Mesenteric fat pad (tissue), 1 donor: ENCODE results near the gene GAL3ST1. TPM values are rescaled to one million over a fixed set of nuclear protein-coding genes. Genes with fewer than 3 reads are reported as not detected.
"Not testable (repeated sequence)": the region's sequence is repeated elsewhere in the genome, so short reads cannot be mapped to it uniquely, and the experiment has no call there.

Source experiments
- DNase-seq: peaks from one replicate; pipeline ENCODE4 v3.0.0-alpha.2; 2020; ENCODE audit warnings: low spot score
- long read RNA-seq: library from polyadenylated mRNA; unstranded; transcript quantifications from one replicate; pipeline ENCODE4 v2.0.0, GENCODE V29; 2020
- total RNA-seq: library from RNA; stranded (reverse); fragmentation: NEBNext Ultra II Directional; extraction: Animal tissue kit (Norgen Biotek cat#: 25700); gene quantifications from one replicate; pipeline ENCODE4 v1.2.1, GENCODE V29; 2021
- donor health status: DM: yes; HTN: yes; CAD: no.

The GAL3ST1 gene
- total RNA-seq: not detected
- long read RNA-seq: 0 reads

- no peak for DNase-seq
Observed at GRCh38 chr22:30574095-30574981, at the start of gene GAL3ST1. Gene GAL3ST1, minus strand, starts transcription at chr22:30574665. Its CDS starts 17,273 bp downstream, at chr22:30557392.

DNA sequence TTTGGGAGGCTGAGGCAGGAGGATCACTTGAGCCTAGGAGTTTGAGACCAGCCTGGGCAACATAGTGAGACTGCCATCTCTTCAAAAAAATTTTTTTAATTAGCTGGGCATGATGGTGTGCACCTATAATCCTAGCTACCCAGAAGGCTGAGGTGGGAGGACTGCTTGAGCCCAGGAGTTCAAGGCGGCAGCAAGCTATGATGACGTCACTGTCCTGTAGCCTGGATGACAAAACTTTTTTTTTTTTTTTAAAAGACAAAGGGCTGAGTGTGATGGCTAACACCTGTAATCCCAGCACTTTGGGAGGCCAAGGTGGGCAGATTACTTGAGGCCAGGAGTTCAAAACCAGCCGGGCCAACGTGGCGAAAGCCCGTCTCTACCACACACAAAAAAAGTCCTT lies 45.4 kb upstream of the GAL3ST1 start:
- not testable (repeated sequence) for DNase-seq

GRCh38 chr22:30617819-30618218 lies 43.4 kb upstream of the GAL3ST1 start:
- no peak for DNase-seq

- no peak for DNase-seq
Observed at GRCh38 chr22:30615543-30615954, 41.1 kb upstream of the GAL3ST1 start.

GRCh38 chr22:30614879-30615278 lies 40.4 kb upstream of the GAL3ST1 start:
- no peak for DNase-seq

DNA sequence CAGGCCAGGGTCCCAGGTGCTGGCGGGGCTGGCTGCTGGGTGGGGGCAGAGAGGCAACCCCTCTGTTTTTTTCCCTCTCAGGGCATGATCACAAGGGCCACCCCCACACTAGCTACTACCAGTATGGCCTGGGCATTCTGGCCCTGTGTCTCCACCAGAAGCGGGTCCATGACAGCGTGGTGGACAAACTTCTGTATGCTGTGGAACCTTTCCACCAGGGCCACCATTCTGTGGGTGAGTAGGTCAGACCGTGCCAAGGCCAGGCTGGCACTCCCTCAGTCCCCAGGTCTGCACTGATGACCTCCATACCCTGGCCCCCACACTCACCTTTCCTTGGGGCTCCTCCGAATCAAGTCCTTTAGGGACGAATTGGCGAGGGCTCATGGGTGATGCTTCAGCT lies 39.8 kb upstream of the GAL3ST1 start:
- DNase-seq: no peak

DNA sequence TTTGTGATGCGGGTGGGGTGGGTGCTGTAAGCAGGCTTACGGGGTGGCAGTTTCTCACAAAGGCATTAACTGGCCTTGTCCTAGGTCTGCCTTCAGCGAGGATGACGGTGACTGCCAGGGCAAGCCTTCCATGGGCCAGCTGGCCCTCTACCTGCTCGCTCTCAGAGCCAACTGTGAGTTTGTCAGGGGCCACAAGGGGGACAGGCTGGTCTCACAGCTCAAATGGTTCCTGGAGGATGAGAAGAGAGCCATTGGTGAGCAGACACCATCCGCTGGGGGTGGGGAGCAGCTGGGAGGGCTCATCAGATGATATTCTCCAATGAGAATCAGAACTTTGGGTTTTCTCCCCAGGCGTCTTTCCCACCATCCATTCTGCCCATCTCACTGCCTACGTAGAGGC lies 38.3 kb upstream of the GAL3ST1 start:
- no peak for DNase-seq

GRCh38 chr22:30611197-30611596 lies 36.7 kb upstream of the GAL3ST1 start:
- DNase-seq: no peak

DNA sequence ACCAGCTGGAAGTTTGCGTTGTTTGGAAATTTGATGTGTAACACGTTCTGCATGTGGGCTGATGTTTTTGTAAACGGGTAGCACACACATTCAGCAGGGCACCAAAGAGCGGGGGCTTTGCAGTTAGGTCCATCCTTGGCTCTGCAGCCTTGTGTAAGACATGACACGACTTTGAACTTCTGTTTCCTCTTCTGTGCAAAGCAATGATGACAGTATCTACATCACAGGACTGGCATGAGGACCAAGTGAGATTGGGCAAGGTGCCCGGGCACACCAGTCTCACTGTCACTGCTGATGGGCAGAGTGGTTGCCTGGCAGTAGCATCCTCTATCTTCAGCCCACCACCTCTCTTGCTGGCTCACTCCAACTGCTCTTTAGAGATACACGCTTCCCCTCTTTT lies 35.8 kb upstream of the GAL3ST1 start:
- no peak for DNase-seq

DNA sequence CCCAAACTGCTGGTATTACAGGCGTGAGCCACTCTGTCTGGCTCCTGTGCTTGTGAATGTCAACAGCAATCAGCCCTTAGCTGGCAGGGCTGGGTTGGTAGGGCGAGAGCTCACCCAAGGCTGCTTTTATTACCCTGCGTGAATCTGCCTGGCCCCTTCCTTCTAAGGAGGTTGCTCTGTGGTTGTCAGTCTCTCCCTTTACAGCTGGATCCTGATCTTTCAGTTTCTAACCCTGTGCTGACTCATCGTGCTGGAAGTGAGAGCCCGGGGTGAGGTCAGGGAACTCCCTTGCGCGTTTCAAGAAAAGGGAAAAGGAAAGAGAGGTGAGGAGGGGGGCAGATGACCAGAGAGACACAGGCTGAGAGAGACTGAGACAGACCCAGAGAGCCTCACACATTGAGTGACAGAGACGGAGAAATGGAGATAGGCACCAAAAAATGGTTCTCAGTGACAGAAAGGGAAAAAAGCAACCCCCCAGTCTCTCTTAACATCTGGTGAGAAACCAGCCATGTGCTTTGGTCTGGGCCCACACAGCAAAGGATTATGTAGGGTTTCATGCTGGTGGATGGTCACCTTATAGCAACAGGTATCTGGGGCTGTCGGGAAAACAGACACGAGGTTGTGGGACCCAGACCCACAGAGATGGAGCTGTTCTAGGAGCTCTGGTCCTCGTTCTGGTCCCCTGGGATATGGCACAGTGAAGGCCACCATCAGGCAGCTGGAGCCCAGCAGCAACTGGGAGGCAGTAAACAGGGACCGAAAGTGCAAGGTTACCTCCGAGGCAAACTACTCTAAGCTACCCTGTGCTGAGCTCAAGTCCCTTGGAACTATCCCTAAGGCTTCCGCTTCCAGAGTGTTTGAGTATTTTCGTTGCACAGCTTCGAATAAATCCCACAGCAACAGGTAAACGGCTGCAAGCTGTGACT lies 35.1 kb upstream of the GAL3ST1 start:
- DNase-seq: no peak

DNA sequence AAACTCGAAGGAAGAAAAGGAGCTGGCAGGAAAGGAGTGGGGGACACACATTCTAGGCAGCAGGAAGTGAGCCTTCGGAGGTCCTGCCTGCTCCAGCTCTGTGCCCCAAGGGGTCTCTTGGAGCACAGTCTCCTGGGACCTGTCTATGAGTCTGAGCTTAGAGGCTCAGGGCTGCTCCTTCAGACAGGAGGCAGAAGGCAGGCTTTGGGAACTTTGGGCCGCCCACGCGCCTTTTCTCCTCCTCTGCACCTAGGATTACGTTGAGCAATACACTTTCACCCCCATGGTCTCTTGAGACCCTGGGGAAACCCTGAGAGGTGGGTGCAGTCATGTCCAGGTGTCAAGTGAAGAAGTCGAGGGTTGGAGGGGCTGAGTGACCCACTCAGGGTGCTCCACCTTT lies 33.5 kb upstream of the GAL3ST1 start:
- no peak for DNase-seq

DNA sequence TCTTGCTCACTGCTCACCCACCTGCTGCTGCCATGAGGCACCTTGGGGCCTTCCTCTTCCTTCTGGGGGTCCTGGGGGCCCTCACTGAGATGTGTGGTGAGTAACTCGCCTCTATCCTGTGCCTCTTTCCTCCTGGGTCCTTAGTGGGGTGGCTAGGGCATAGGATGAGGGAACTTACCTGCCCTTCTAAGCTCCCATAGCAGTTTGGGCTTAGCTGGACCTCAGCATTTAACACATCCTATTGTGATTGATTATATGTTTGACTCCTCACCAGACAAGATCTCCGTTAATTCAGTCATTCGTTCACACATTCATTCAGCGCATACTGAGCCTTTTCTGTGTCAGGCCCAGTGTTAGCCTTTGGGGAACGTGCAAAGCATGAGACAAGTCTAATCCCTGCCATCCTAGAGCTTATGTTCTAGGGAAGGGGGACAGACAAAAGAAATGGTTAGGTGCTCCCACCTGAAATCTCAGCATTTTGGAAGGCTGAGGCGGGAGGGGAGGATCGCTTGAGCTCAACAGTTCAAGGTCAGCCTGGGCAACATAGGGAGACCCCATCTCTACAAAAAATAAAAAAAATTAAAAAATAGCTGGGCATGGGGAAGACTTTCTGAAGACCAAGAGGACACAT lies 33.0 kb upstream of the GAL3ST1 start:
- DNase-seq: no peak

GRCh38 chr22:30606455-30607299 lies 32.2 kb upstream of the GAL3ST1 start, which contains the start of gene TCN2:
Gene TCN2, plus strand, starts transcription at chr22:30607174. Its CDS starts 158 bp downstream, at chr22:30607332.
- no peak for DNase-seq

GRCh38 chr22:30605449-30606110 lies 31.1 kb upstream of the GAL3ST1 start:
- no peak for DNase-seq

DNA sequence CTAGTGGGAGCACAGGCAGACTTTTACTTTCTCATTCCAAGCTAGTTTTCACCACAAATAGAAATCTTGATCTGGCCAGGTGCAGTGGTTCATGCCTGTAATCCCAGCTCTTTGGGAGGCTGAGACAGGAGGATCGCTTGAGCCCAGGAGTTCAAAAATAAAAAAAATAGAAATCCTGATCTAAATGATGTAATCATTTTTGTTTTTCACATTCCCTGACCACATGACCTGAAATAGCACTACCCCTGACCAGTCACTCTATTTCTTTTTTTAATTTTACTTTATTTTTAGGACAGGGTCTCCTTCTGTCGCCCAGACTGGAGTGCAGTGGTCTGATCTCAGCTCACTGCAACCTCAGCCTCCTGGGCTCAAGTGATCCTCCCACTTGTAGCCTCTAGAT lies 30.3 kb upstream of the GAL3ST1 start:
- no peak for DNase-seq

DNA sequence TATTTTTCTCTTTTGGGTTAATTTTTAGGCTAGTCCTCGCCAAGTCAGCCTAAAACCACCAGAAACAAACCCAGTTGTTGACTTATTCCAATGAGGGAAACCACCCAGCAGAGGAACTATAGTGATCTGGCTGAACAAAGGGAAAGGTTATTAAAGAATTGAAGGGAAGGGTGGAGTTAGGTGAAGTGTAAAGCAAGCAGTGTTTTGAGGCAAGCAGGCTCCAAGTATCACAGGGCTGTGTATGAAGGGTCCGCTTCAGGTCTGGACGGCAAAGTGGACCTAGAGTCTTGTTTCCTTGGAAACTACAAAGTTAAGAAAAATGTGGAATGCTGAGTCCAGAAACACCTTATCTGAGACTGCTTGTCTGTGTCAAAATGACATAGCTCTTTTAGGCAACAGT lies 29.3 kb upstream of the GAL3ST1 start:
- DNase-seq: no peak

GRCh38 chr22:30602049-30602448 lies 27.6 kb upstream of the GAL3ST1 start:
- no peak for DNase-seq

- DNase-seq: no peak
Observed at GRCh38 chr22:30601464-30601863, 27.0 kb upstream of the GAL3ST1 start.

- no peak for DNase-seq
Observed at GRCh38 chr22:30600921-30601320, 26.5 kb upstream of the GAL3ST1 start.

DNA sequence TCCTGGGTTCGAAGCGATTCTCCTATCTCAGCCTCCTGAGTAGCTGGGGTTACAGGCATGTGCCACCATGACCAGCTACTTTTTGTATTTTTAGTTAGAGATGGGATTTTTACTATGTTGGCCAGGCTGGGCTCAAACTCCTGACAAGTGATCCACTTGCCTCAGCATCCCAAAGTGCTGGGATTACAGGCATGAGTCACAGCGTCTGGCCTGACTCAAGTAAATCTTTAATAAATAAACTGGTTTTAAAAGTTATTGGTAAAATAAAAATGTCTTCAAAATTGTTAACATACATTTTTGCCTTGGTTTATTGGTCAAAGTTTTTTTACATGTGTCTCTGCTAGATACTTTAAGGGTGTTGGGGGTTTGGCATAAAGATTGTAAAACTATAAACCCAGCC lies 24.5 kb upstream of the GAL3ST1 start:
- DNase-seq: no peak
